NCI-H526 treated with DMSO at 0.1 percent for 48 hours (cell line): ENCODE data around the gene TBC1D1.
"Not testable (repeated sequence)": the region's sequence is repeated elsewhere in the genome, so short reads cannot be mapped to it uniquely, and the experiment has no call there.

Experiments used
- DNase-seq: peaks from one replicate; lab custom pipeline; 2025; lab: John Stamatoyannopoulos, UW

Gene TBC1D1

DNA sequence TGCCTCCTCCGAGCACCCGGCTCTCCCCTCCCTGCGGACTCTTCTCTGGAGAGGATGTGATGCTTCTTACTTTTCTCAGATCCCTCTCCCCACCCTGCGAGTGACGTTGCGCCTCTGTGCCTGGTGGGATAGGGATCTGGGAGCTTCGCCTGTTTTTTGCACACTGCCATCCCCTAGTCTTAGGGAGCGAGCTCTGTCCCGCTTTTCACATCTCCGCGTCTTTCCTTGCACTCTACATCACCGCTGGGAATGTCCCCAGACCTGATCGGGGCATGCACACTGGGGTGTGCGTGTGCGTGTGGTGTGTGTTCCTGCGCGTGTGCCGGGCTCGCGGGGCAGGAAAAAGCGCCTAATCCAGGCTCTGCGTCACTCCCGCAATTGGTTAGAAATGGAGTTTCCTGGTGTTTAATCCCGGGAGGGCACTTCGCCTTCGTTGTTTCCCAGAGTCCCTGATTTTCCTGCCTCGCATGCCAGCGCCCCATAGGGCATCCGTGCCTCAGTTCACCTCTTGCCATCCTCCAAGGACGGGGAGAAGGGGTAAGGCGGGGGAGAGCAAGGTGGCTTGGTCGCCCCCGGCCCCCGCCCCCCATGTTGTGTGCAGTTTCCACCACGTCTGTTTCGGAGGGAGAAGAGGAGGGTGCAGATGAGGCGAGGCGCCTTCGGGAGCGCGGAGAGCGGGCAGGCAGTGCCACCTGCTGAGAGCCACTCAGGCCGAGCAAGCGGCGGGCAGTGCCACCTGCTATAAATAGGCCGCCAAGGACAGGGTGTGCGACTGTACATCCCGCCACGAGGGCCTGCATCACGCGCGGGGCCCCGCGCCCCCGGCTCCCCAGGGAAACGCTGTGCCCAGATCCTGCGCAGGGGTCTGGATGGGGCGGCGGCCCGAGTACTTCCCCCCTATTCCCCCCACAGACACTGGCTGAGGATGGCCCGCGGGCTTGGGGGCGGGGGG lies 759 bp upstream of the TBC1D1 start:
- no peak for DNase-seq

DNA sequence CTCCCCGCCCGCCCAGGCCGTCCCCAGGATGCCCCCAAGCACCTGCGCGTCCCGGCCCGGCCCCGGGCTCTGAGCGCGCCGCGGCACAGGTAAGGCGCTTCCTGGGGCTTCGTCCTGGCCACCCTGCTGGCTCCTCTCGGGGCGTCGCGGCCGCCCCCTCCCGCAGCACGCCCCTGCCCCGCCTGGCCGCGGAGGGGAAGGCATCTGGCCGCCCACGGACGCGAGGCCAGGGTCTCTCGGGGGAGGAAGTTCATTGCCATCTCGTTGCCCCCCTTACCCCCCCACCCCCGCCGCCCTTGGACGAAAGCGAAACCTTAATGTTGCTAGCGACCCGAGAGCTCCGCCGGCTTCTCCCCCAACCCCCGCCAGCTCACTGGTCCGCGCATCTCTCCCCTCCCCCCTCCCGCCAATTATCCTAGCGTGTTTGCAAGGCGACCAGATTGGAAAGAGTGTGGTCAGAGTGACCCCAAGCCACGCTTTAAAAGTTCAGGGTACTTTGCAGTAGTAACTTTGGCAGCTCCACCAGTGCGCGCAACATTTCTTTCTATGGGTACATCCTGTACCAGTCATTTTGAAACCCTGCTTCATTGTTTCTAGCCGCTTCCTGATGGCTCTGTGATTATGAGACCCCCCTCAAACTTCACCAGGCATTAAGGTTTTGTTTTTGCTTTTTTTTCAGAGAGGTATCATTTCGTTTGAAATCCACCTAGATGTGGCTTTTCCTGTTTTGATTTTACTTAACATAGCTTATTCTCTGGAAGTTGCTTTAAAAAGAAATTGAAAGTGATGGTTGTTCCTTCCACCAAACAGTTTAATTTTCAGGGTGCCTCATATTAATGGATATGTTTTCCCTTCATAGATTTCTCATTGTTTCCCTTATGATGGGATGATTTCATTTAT lies 626 bp downstream of the TBC1D1 start:
- no peak for DNase-seq

DNA sequence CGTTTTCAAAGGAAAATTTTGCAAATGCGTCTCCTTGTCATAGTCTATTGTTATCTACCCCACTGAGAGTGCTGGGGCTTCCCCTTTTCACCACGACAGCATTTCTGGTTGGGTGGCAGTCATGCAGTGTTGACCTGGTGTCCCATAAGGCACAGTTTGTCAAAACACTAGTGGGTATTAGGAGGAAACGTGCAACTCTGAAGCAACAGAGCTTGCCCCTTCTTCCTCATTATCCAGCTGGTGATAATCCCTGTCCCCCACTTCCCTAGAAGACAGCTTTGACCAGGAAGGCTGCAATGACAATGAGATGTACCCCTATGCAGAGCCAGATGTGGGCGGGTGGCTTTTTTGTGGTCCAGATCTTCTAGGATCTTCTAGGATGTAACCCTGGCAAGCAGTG lies 1.8 kb downstream of the TBC1D1 start:
- no peak for DNase-seq

DNA sequence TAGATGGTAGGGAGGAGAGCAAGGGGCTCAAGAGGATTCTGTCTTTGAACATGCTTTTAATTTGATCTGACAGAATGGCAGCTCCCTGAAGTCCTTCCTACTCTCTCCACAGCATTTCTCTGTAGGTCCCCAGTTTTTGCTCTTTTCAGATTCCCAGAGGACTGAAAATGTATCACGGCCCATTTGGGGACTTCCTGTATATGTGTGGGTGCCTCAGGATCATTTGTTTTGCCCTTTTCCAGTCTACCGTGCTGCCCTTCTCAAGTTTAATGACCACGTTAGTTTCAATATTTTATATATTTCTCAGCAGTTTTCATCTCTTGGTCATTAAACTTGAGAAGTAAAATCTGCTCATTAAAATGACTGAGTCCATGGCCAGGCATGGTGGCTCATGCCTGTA lies 2.3 kb downstream of the TBC1D1 start:
- DNase-seq, result no peak

DNA sequence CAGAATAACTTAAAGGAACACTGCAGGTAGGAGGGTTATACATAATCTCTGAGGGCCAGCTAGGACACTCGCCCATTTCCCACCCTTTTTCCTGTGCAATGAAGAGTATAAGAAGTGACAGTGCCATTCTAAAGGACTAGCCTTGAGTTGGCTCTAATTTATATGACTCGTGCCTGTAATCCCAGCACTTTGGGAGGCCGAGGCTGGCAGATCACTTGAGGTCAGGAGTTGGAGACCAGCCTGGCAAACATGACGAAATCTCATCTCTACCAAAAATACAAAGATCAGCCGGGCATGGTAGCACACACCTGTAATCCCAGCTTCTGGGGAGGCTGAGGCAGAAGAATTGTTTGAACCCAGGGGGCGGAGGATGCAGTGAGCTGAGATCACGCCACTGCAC lies 4.4 kb downstream of the TBC1D1 start:
- no peak for DNase-seq

DNA sequence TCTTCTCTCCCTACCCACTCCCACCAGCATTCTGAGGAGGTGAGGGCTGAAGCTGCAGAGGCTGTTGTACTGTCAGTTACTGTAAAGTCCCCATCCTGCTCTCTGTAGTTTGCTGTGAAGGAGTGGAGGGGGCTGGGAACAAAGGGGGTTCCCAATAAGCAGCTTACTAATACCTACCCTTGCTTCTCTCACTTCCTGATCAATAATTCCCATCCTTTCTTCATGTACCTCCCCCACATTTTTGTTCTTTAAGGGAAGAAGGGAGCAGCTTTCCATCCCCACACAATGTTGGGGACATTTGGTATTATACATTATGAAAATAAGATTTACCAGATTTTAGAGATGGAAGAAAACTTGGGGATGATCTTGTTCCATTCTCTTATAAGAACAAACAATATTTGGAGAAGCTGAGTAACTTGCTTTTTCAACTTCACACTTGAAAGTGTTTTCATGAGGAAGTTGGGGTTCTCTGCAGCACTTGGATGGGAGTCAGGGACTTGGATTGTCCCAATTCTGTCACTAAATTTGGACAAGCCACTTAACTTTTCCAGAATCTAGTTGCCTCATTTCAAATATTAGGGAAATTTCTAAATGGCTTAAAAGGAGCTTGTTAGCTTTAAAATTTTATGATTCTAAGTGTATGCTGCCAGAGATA lies 5.4 kb downstream of the TBC1D1 start:
- no peak for DNase-seq

DNA sequence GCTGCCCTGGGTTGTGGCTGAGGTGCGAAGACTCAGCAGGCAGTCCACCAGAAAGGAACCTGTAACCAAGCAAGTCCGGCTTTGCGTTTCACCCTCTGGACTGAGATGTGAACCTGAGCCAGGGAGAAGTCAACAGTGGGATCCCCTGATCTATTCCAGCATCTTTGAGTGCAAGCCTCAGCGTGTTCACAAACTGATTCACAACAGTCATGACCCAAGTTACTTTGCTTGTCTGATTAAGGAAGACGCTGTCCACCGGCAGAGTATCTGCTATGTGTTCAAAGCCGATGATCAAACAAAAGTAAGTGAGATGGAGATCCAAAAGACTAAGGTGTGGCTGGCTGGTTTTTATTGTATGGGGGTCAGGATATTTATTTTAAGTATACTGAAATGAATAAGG lies 11.3 kb downstream of the TBC1D1 start:
- DNase-seq, result no peak

DNA sequence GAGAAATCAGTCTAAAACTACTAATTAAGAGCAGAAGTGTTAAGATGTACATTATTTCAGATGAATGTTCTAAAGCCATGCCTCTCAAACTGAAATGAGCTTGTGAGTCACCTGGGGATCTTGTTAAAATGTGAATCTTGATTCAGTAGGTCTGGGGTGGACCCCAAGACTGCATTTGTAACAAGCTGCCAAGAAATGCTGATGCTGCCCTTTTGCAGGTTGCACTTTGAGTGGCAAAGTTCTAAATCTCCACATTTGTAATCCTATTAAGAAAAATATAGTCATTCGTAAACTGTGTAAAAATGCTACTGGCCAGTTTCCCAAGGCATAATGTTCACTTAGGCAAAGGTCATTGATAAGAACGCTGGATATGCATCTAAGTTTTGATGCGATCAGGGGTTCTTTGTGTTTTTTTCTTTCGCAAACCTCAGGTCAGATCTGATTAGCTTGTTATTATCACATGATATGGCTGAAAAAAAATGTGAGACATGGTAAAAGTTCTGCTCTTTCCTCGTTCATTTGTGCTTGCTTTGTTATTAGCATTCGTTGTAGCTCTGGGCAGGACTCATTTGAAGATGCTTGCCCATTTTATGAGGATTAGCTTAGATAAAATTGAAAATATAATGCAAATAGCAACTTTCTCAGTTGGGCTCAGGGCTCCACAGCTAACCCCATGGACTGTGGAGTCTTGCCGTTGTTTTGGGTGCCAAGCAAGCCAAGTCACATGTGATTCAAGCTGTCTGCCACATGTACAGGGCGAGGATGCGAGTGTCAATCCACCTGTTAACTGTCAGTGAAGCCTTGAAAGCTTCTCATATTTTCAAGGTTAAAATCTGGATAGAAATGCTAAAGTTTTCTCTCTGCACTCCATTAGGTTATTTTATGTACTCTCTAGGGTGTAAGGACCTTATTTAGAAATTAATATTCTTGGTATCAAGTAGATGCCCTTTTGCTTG lies 12.1 kb downstream of the TBC1D1 start:
- no peak for DNase-seq

DNA sequence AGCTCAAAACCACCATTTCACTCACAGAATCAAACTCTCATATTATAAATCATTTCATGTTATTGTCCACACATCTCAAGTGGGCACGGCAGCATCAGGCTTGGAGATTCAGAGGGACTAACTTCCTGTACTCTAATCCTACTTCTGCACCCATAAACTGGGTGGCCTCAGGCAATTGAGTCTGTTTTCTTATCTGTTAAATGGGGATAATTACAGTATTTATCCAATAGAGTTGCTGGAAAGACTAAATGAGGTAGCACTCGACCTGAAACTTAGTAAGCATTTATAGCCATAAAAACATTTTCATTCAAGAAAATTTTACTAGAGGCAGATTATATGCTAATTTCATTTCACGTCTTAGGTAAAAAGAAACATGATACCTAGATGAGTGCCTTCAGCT lies 13.0 kb downstream of the TBC1D1 start:
- no peak for DNase-seq

DNA sequence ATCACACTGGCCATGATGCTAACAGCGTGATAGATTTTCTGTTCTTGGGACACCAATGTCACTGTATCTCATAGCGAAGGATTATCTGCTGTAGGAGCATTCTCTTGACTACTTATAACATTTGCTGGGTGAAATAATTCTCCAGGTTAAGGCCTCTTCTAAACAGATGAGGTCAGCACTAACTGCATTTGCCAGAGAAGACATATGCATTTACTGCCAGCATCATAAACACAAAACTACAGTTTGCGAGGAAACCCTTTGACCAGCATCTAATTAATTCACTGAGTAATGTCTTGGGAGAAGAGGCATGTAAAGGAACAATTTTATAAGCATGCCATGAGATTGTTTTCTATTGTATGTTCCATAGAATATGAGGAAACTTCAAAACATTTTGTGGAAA lies 13.9 kb downstream of the TBC1D1 start:
- DNase-seq, result no peak

DNA sequence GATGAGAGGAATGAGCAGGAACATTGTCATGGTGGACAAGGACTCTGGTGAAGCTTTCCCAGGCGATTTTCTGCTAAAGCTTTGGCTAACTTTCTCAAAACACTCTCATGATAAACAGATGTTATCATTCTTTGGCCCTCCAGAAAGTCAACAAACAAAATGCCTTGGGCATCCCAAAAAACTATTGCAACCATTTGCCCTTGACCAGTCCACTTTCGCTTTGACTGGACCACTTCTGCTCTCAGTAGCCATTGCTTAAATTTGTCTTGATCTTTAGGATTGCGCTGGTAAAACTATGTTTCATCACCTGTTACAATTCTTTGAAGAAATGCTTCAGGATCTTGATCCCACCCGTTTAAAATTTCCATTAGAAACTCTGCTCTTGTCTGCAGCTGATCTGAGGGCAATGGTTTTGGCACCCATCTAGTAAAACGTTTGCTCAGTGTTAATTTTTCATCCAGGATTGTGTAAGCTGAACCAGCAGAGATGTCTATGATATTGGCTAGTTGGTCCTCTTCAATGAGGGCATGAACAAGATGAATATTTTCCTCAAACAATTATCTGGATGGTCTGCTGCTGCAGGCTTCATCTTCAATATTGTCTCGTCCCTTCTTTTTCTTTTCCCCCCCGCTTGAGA lies 14.8 kb downstream of the TBC1D1 start:
- DNase-seq, result no peak

DNA sequence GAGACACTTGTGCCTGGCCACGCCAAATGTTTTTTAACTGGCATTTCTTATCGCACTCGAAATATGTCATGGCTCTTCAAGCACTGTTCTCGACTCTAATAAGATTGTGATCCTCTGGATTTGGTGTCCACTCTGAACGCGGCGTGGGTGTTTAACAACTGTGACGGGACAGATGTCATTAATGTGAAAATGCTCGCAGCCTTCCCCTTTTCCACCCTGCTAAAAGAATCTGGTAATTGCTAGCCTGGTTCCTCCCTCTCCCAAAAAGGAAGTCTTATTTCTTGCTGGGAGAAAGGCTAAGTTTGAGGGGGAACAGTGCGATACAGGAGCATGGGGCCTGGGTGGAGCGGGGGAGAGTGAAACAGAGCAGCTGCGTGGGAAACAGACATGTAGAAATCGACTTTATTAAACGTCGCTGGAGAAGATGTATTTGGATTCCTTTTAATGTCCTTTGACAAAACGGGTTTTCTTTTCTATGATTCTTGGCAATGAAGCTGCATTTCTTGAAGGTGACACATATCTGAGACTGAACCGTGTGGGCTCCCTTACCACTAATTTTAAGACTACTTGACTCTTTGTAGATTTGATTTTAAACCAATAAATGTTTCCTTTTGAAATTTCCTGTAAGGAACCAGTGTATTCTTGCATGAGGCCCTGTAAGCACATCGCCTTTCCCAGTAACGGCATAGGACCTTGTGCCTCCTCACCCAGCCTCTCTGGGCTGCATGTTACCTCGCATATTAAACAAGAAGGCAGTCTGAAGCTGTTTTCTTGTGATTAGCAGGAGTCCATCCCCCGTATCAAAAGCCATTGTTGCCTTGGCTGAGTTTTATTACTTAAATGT lies 17.8 kb downstream of the TBC1D1 start:
- DNase-seq, result no peak

DNA sequence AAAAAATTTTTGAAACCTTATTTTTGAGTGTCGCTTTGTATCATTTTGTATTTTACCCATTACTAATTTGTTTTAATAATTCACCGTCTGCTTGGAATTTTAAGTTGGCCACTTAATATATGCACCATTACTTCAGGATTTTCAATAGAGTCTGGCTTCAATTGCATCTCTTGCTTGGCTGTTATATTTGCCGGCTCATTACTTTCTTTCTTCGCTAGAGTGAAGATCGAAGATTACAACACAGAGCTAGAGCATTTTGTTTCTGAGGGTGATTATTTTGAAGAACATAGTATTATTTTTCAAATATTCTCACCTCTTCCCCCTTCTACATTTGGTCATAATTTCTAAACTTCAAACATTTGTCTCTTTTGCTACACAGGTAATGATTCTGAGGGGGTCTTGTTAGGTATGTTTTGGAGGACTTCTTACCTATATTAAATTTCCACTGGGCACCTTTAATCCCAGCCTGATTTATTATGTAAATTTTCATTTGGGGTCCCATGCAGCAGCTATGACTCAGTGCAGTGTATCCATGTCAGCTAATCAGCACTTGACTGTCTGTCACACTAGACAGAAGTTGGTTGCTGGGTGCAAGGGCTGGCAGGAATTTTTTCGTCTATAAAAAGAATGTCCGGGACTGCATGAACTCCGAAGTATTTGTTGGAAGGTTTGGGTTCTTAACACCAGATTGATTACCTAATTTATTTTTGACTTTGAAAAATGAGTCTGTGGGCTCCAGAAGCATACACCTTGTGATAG lies 18.6 kb downstream of the TBC1D1 start:
- DNase-seq, result no peak

DNA sequence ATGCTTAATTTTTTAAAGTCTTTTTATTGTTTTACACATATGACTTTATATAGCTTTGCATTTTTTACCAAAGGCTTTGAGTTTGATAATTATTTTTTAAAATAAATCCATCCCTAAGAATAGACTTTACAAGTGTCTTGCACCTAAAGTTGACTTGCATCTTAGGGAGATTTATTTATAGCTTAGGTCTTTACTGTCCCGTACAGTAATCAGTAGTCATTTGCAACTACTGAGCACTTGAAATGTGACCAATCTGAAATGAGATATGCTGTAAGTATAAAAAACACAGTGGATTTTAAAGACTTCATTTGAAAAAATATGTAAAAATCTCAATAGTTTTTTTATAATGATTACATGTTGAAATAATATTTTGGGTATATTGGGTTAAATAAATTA lies 19.2 kb downstream of the TBC1D1 start:
- no peak for DNase-seq

DNA sequence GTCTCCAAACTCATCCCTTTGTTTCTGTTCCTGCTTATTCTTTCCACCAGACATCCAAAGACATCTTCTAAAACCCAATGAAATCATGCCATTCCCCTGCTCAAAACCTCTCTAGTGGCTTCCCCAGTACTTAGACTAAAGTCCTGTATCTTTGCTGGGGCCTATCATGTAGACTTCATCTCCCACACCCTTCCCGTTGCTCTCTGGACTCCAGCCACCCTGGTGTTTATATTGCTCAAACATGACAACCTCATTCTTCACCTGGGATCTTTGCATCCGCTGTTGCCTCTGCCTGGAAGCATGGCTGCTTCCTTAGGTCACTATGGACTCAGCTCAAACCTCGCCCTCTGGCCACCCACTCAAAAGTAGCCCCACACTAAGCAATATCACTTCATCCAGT lies 23.7 kb downstream of the TBC1D1 start:
- DNase-seq, result no peak

DNA sequence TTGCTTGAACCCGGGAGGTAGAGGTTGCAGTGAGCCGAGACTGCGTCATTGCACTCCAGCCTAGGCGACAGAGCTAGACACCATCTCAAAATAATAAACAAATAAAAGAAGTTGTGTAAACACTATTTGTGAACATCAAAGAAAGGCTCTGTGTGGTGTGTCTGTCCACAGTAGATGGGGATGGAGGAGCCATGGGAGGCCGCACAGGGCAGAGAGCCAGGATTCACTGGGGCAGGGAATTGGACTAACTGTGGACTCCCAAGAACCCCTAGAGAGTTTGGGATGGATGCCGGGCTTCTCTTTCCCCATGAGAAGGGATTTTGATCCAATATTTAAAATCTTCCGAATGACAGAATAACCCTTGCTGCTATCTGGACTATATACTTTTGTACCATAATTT lies 26.5 kb downstream of the TBC1D1 start:
- no peak for DNase-seq

DNA sequence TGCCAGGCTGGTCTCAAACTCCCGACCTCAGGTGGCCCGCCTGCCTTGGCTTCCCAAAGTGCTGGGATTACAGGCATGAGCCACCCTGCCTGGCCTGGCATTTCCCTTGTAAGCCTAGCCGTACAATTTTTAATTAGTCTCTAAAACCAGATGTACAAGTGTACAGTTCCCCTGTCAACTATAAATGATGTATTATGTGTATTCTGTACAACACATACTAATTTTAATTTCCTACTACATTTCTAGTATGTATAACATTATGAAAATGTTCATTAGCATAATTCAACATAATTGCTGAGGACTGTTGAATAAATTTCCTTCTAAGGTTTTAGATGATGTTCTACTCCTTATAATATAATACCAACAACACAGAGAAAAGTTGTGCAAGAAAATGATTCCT lies 27.8 kb downstream of the TBC1D1 start:
- DNase-seq, result peak; percentile 56

DNA sequence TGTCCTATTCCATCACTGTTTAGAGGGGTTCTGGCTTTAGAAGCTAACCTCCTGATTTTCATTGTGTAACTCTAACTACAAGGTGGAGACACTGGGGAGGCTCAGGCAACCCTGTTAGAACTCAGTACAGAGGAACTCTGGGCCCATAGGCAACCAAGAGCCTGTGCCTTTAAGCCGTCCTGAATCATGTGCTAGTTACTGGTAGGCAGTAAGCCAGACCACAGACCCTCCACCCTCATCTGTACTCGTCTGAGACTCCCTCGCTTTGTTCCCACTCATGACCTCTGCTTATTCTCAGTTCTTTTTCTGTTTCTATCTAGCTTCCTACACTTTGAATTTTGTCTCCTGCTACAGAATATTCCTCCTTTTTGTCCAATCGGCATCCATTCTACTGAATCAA lies 31.4 kb downstream of the TBC1D1 start:
- no peak for DNase-seq

DNA sequence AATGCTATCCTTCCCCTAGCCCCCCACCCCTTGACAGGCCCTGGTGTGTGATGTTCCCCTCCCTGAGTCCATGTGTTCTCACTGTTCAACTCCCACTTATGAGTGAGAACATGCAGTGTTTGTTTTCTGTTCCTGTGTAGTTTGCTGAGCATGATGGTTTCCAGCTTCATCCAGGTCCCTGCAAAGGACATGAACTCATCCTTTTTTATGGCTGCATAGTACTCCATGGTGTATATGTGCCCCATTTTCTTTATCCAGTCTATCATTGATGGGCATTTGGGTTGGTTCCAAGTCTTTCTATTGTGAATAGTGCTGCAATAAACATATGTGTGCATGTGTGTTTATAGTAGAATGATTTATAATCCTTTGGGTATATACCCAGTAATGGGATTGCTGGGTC lies 32.2 kb downstream of the TBC1D1 start:
- not testable (repeated sequence) for DNase-seq
